Right lobe of liver (tissue), 4 donors: ENCODE measurements around the gene CTDSPL.

ENCODE experiments used
- POLR2A ChIP-seq: fragments of 450-650 bp; IDR thresholded peaks from one replicate; pipeline ENCODE4 v1.6.1; 2017; ENCODE audit warnings: antibody characterized with exemption, mild to moderate bottlenecking
- TF ChIP-seq, protein P1 (sequence below), 4 donors: fragments of 200-600 bp in 3 of 4; fragments of 450-650 bp in 1 of 4; IDR thresholded peaks; one replicate each; pipeline versions ENCODE4 v1.5.1 to v1.8.0; 2016 to 2022; ENCODE audit warnings: antibody characterized with exemption in 4 of 4, mild to moderate bottlenecking in 2 of 4
- donor health status: DM: no; HTN: no; CAD: no.
- donor health status: DM: no; HTN: no; CAD: no.
- donor health status: DM: no; HTN: yes; CAD: no.

GRCh38 chr3:37816271-37816670, 45.4 kb upstream of the CTDSPL start:
- TF ChIP-seq, protein P1, sequence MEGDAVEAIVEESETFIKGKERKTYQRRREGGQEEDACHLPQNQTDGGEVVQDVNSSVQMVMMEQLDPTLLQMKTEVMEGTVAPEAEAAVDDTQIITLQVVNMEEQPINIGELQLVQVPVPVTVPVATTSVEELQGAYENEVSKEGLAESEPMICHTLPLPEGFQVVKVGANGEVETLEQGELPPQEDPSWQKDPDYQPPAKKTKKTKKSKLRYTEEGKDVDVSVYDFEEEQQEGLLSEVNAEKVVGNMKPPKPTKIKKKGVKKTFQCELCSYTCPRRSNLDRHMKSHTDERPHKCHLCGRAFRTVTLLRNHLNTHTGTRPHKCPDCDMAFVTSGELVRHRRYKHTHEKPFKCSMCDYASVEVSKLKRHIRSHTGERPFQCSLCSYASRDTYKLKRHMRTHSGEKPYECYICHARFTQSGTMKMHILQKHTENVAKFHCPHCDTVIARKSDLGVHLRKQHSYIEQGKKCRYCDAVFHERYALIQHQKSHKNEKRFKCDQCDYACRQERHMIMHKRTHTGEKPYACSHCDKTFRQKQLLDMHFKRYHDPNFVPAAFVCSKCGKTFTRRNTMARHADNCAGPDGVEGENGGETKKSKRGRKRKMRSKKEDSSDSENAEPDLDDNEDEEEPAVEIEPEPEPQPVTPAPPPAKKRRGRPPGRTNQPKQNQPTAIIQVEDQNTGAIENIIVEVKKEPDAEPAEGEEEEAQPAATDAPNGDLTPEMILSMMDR (IDR thresholded peaks at IDR 0.05): no peak
- TF ChIP-seq POLR2A: no peak
